ENCODE measurements around the gene ACTR3C. TPM values are rescaled to one million over a fixed set of nuclear protein-coding genes. Genes with fewer than 3 reads are reported as not detected.

ACTR3C gene
- total and polyA plus RNA-seq, 2 experiments from 2014 or later = 1.5 to 3.5 TPM

DNA sequence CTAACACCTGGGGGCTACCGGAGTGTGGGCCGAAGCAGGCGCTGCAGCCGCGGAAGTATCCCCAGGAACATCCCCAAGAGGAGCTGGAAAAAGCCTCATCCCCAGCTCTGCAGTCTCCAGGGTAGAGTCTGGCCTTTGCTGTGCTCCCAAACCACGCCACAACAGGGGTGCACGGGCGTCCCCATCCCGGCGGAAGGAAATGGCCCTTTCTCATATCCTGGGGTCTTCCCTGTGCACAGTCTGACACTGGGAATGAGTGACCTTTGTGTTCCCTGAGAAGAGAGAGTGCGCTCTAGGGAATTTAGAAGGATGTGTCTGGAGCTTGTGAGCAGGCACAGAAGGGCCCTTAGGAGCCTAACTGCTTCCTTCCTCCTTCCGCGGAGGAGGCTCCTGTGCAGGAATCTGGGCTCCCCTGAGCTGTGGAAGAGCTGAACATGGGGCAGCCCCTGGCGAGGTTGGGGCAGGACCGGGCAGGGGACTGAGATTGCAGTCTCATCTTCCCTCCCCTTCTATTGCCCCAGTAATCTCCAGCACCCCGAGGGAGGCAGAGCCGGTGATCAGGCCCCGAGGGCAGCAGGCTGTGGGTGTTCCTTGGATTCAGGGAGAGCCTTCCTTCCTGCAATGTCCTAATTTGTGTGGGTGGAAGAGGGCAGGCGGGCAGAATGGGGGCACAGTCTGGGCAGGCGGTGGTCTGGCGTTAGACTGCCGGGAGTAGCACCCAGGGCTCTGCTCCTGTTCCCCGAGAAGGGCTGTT, 46.6 kb upstream of the ACTR3C start:
- peaks cover 5% of the 10 kb centered on the region for H4K20me1 ChIP-seq (replicated peaks; ENCODE audit: insufficient read depth)
- H2AFZ ChIP-seq = no peak overlapping the region
- H3K4me3 ChIP-seq = peak overlapping the region; percentile 81
- Mint-ChIP-seq H3K36me3 (ENCODE audit: low read depth) (peaks cover 50% of the 10 kb centered on the region), H3K4me3 (peak overlapping the region; percentile 98), H3K27me3 (ENCODE audit: insufficient read depth, low read depth, poor library complexity) (peaks cover 27% of the 10 kb centered on the region), H3K9me3 (no peaks in the 10 kb centered on the region), H3K4me1 (peaks cover 58% of the 10 kb centered on the region), H3K27ac (peak overlapping the region; percentile 100)
- peaks cover 47% of the 10 kb centered on the region for H3K79me2 ChIP-seq (replicated peaks; ENCODE audit: insufficient read depth)
- peaks cover 19% of the 10 kb centered on the region for H3F3A ChIP-seq (replicated peaks; ENCODE audit: low read depth)
- DNase-seq (ENCODE audit: low spot score) (no peak), ATAC-seq (no peak)
- no peaks in the 10 kb centered on the region for H3K27me3 ChIP-seq (ENCODE audit: insufficient read depth)
- no peak for TF ChIP-seq ZNF114 (CRISPR knock-in tag; IDR thresholded peaks at IDR 0.05)
- TF ChIP-seq, protein P1, sequence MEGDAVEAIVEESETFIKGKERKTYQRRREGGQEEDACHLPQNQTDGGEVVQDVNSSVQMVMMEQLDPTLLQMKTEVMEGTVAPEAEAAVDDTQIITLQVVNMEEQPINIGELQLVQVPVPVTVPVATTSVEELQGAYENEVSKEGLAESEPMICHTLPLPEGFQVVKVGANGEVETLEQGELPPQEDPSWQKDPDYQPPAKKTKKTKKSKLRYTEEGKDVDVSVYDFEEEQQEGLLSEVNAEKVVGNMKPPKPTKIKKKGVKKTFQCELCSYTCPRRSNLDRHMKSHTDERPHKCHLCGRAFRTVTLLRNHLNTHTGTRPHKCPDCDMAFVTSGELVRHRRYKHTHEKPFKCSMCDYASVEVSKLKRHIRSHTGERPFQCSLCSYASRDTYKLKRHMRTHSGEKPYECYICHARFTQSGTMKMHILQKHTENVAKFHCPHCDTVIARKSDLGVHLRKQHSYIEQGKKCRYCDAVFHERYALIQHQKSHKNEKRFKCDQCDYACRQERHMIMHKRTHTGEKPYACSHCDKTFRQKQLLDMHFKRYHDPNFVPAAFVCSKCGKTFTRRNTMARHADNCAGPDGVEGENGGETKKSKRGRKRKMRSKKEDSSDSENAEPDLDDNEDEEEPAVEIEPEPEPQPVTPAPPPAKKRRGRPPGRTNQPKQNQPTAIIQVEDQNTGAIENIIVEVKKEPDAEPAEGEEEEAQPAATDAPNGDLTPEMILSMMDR (conservative IDR thresholded peaks at IDR 0.05; ENCODE audit: low read depth in 2 of 2) = no peak
- no peak for TF ChIP-seq CREB1 (CRISPR knock-in tag; IDR thresholded peaks at IDR 0.05; ENCODE audit: low read depth)
- TF ChIP-seq STAT1 (IDR thresholded peaks at IDR 0.05; ENCODE audit: unreplicated experiment) = no peak
- TF ChIP-seq EZH2 (IDR thresholded peaks at IDR 0.05; ENCODE audit: low read depth, unreplicated experiment) = no peak
- no peak for TF ChIP-seq POLR2AphosphoS5 (IDR thresholded peaks at IDR 0.05; ENCODE audit: low read depth)
- TF ChIP-seq NANOG (IDR thresholded peaks at IDR 0.05; ENCODE audit: borderline replicate concordance) = no peak
- TF ChIP-seq EZH2phosphoT487 (IDR thresholded peaks at IDR 0.05; ENCODE audit: unreplicated experiment) = no peak
- TF ChIP-seq JUNB (IDR thresholded peaks at IDR 0.05; ENCODE audit: unreplicated experiment) = no peak
- TF ChIP-seq, protein P2, sequence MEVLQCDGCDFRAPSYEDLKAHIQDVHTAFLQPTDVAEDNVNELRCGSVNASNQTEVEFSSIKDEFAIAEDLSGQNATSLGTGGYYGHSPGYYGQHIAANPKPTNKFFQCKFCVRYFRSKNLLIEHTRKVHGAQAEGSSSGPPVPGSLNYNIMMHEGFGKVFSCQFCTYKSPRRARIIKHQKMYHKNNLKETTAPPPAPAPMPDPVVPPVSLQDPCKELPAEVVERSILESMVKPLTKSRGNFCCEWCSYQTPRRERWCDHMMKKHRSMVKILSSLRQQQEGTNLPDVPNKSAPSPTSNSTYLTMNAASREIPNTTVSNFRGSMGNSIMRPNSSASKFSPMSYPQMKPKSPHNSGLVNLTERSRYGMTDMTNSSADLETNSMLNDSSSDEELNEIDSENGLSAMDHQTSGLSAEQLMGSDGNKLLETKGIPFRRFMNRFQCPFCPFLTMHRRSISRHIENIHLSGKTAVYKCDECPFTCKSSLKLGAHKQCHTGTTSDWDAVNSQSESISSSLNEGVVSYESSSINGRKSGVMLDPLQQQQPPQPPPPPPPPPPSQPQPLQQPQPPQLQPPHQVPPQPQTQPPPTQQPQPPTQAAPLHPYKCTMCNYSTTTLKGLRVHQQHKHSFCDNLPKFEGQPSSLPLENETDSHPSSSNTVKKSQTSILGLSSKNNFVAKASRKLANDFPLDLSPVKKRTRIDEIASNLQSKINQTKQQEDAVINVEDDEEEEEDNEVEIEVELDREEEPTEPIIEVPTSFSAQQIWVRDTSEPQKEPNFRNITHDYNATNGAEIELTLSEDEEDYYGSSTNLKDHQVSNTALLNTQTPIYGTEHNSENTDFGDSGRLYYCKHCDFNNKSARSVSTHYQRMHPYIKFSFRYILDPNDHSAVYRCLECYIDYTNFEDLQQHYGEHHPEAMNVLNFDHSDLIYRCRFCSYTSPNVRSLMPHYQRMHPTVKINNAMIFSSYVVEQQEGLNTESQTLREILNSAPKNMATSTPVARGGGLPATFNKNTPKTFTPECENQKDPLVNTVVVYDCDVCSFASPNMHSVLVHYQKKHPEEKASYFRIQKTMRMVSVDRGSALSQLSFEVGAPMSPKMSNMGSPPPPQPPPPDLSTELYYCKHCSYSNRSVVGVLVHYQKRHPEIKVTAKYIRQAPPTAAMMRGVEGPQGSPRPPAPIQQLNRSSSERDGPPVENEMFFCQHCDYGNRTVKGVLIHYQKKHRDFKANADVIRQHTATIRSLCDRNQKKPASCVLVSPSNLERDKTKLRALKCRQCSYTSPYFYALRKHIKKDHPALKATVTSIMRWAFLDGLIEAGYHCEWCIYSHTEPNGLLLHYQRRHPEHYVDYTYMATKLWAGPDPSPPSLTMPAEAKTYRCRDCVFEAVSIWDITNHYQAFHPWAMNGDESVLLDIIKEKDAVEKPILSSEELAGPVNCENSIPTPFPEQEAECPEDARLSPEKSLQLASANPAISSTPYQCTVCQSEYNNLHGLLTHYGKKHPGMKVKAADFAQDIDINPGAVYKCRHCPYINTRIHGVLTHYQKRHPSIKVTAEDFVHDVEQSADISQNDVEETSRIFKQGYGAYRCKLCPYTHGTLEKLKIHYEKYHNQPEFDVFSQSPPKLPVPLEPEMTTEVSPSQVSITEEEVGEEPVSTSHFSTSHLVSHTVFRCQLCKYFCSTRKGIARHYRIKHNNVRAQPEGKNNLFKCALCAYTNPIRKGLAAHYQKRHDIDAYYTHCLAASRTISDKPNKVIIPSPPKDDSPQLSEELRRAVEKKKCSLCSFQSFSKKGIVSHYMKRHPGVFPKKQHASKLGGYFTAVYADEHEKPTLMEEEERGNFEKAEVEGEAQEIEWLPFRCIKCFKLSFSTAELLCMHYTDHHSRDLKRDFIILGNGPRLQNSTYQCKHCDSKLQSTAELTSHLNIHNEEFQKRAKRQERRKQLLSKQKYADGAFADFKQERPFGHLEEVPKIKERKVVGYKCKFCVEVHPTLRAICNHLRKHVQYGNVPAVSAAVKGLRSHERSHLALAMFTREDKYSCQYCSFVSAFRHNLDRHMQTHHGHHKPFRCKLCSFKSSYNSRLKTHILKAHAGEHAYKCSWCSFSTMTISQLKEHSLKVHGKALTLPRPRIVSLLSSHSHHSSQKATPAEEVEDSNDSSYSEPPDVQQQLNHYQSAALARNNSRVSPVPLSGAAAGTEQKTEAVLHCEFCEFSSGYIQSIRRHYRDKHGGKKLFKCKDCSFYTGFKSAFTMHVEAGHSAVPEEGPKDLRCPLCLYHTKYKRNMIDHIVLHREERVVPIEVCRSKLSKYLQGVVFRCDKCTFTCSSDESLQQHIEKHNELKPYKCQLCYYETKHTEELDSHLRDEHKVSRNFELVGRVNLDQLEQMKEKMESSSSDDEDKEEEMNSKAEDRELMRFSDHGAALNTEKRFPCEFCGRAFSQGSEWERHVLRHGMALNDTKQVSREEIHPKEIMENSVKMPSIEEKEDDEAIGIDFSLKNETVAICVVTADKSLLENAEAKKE (CRISPR knock-in tag; IDR thresholded peaks at IDR 0.05) = no peak
- 0 out of 2 replicates have a peak, but pooled peaks cover 3% of the 10 kb centered on the region for H3K36me3 ChIP-seq (ENCODE audit: insufficient read depth)
- H3K27ac ChIP-seq (ENCODE audit: low read depth) = peak overlapping the region; percentile 96
- H3K4me1 ChIP-seq (ENCODE audit: insufficient read depth) = peaks cover 45% of the 10 kb centered on the region
- peak overlapping the region; percentile 96 for H3K4me2 ChIP-seq
- no peaks in the 10 kb centered on the region for H3K9me2 ChIP-seq (ENCODE audit: insufficient read depth)
